NCI-H2107 (cell line): ENCODE data around the gene PDE10A.

Source experiments
- DNase-seq: peaks from one replicate; lab custom pipeline; 2025; lab: John Stamatoyannopoulos, UW

The PDE10A gene

GRCh38 chr6:165678429-165678828 is 15.4 kb upstream of the PDE10A start:
- no peak for DNase-seq

- no peak for DNase-seq
These were observed 14.1 kb upstream of the PDE10A start for GRCh38 chr6:165677091-165677490.

GRCh38 chr6:165676435-165677068 is 13.5 kb upstream of the PDE10A start:
- no peak for DNase-seq

DNA sequence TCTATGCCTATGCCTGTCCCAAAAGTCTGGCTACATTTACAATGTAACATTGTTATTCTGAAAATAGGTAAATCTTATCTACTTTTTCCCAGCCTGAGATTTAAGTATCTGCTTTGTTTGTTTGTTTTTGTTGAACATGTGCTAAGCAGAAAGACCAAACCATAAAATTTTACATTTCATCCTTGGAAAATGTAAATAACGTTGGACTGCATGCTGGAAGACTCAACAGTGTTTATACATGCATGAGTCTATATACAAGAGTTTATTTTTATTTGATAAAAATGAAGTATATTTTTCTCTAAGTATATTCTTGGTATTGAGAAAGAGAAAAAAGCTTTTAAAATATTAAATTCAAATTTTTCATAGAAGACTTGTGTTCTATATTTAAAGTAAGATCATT is 12.1 kb upstream of the PDE10A start:
- DNase-seq = no peak

DNA sequence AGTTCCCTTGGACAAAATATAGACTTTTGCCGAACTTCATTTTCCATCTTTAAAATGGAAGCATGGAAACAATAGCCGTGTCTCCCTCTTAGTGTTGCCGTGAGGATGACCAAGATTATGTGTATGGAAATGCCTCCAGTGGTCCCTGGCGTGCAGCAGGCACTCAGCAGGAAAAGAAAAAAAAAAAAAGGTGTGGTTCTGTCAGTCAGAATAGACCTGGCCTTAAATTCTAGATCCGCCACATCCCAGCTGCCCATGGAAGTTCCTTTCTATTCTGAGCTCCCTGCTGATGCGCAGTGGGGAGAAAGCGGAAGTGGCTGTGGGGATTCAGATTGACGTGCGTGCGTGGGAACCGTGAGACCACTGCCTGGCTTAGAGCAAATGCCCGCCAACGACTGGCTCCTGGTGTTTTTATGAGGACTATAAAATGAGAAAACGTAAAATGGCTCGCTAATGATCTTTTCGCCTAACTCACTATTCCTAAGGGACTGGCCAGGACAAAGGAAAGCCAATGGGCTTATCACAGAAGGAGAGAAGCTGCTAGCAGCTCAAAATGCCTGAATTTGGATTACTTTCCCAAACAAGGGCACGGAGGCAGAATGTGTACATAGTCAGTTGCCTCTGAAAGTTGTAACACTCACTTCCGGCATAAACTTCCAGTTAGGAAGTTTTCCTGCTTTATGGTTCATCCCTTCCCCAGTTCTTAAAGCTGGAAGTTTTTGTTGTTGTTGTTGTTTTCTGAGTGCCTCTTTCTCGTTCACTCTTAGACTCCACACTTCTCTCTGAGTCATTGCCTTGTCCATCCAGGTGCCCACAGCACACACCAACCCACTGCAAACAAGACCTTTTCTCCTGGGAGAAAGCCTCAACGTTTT is 11.4 kb upstream of the PDE10A start:
- DNase-seq = no peak

DNA sequence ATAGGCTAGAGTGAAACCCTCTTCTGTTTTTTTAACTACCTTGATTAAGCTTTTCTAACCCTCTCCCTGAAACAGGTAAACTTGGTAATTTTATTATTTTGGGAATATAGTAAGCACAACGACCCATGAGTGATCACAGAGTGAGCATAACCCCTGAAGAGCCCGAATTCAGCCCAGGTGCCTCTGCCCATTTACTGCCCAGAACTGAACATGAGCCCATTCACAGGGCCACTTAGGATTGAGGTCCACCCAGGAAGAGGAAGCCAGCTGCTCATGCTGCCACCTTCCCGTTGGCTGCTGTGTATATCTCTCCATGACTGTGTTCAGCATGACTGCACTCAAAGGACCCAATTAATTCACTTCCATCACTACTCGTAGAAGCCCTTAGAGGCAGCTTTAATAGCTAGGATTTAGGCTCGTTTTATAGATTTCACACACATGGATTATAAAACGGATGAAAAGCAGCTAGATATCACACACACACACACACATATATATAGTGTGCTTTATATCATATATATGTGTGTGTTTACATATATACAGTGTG is 8.3 kb upstream of the PDE10A start:
- DNase-seq = no peak

GRCh38 chr6:165668951-165669350 is 5.9 kb upstream of the PDE10A start:
- DNase-seq = no peak

DNA sequence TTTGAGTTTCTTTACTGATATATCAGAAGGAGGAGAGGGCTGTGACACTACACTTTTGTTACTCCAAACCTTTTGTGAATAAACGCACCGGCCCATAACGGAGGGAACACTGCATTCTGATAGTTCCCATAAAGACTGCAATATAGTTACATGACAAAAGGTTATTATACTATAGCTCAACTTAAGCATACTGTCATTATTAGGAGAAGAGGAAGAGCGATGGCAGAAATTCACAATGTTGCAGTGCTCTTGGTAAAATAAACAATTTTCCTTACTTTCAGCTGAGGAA is 2.3 kb upstream of the PDE10A start:
- DNase-seq = no peak

- DNase-seq = no peak
These were observed 1.7 kb upstream of the PDE10A start for GRCh38 chr6:165664559-165665383.

GRCh38 chr6:165663736-165664558 is 906 bp upstream of the PDE10A start:
- no peak for DNase-seq

GRCh38 chr6:165663377-165663735 is 315 bp upstream of the PDE10A start:
- DNase-seq = no peak

GRCh38 chr6:165662041-165662748 is 846 bp downstream of the PDE10A start:
- no peak for DNase-seq

GRCh38 chr6:165661664-165662025 is 1.4 kb downstream of the PDE10A start:
- DNase-seq = no peak

DNA sequence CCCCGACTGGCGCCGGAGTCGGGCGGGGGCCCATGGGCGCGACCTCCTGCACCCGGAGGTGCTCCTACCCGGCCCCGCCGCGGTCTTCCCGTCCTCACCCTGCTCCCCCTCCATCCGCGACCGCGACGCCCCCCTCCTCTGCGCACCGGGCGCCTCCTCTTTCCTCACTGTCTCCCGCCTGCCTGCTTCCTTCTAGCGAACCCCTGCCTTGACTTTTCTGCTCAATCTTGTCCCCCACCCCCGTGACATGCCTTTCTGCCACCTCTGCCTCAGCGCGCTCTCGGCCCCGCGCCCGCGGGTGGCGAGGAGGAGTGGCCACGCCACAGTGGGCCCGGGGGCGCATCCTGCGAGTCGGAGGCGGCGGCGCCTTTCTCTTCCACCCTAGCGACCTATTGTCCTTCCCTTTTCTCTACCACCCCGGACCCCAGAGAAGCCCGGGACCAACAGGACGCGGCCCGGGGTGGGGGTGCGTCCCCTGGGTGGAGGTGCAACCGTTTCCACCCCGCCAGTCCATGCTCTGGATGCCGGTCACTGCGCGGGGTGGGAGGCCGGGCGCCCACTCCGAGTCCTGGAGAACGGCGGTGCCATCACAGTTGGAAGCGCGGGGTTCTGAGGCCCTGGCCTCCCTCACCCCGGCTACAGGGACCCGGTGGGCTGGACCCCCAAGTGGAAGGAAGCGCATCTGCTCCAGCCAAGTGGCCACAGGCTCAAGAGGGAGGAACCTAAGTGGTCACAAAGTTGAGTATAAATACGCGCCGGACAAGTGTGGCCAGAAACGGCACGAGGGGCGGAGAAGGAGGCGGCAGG is 2.0 kb downstream of the PDE10A start:
- DNase-seq = no peak

GRCh38 chr6:165659945-165660856 is 2.8 kb downstream of the PDE10A start:
- no peak for DNase-seq

- DNase-seq = no peak
These were observed 4.5 kb downstream of the PDE10A start for GRCh38 chr6:165658395-165659058.

GRCh38 chr6:165657325-165657680 is 5.7 kb downstream of the PDE10A start:
- no peak for DNase-seq

GRCh38 chr6:165656581-165657324 is 6.3 kb downstream of the PDE10A start:
- DNase-seq = no peak
